K562 (cell line): ENCODE results near the gene DENND4C. TPM values are rescaled to one million over a fixed set of nuclear protein-coding genes. Genes with fewer than 3 reads are reported as not detected.
A peak's percentile ranks its signal among the peaks of the same experiment; 100 is the strongest.

ENCODE experiments used
- CBX2 ChIP-seq: fragments of 200-600 bp; sonication (generic); IDR thresholded peaks from one replicate; pipeline ENCODE4 v1.6.1; 2012; ENCODE audit warnings: mild to moderate bottlenecking, low read length, inconsistent platforms; ENCODE audit not compliant: insufficient read depth, poor library complexity, severe bottlenecking
- HDAC3 ChIP-seq: fragments of 450-650 bp; IDR thresholded peaks from 2 replicates; pipeline ENCODE4 v1.6.1; 2018; ENCODE audit warnings: borderline replicate concordance, mild to moderate bottlenecking, moderate library complexity; ENCODE audit not compliant: partially characterized antibody
- RBFOX2 ChIP-seq: fragments of 200-400 bp; formaldehyde crosslinking; IDR thresholded peaks from 2 replicates; pipeline ENCODE4 v1.6.1; 2017; ENCODE audit warnings: low read depth, mild to moderate bottlenecking, low read length, moderate library complexity
- SUPT5H ChIP-seq: fragments of 450-650 bp; IDR thresholded peaks from 2 replicates; pipeline ENCODE4 v1.6.1; 2016
- ZBTB7A ChIP-seq: IDR thresholded peaks from 2 replicates; pipeline ENCODE4 v1.6.1; 2011; ENCODE audit warnings: low read depth, mild to moderate bottlenecking, low read length, moderate library complexity, borderline replicate concordance; ENCODE audit not compliant: control insufficient read depth
- polyA plus RNA-seq, 8 experiments: library from polyadenylated mRNA; depleted of rRNA in 4 of 8; stranded (reverse) in 5 of 8; unstranded in 3 of 8; fragments of >200 nt; fragmentation: Nextera tagmentation in 2 of 8; fragmentation: Illumina TruSeq in 1 of 8; extraction: Ambion mirVana in 2 of 8; extraction: Trizol in 1 of 8; gene quantifications; 2 replicates each; pipeline versions ENCODE4 v1.2.1 to v1.2.3, GENCODE V29; 2011 to 2014; ENCODE audit warnings: inconsistent platforms in 1 of 8, missing spikeins in 1 of 8
- total RNA-seq, 7 experiments: library from RNA; depleted of rRNA in 6 of 7; stranded (reverse); fragments of >200 nt in 6 of 7; fragmentation: Illumina TruSeq in 2 of 7; extraction: Trizol in 2 of 7; gene quantifications; 2 replicates each; pipeline versions ENCODE4 v1.2.1 to v1.2.3, GENCODE V29; 2011 to 2021; ENCODE audit warnings: low replicate concordance in 1 of 7
- TF ChIP-seq, protein P1 (sequence below): fragments of 250-450 bp; sonication (Bioruptor Pico); IDR thresholded peaks from 2 replicates; pipeline ENCODE4 v1.9.0; 2021; ENCODE audit warnings: mild to moderate bottlenecking, inconsistent platforms
- TF ChIP-seq, protein P2 (sequence below): fragments of 450-650 bp; IDR thresholded peaks from 2 replicates; pipeline ENCODE4 v1.6.1; 2018; ENCODE audit not compliant: partially characterized antibody

Gene DENND4C
- total and polyA plus RNA-seq, 9 of the 15 experiments (the other 6 are each of a cell fraction or from before 2014, with no cell fraction given): 4.8 to 31.8 (median 13.9) TPM

DNA sequence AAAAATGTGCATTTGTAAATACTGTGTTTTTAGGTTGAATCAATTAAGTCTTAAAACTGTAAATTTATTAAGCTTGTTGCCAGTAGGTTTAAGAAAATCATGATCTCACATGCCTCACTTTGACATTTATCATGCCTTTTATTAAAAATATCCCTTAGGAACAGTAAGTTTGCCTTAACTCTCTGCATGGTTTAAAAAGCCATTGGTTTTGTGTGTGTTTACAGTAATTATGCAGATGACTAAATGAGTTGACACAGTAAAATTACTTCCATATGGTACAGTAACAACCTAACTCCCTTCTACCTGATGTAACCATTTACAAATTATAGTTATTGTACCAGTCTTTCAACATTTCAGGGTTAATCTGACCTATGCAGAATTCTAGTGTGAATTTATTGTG is 143.0 kb downstream of the DENND4C start (continued):
- peak; percentile 28; the same call in 1 of the 2 replicates for TF ChIP-seq SUPT5H
- TF ChIP-seq, protein P1, sequence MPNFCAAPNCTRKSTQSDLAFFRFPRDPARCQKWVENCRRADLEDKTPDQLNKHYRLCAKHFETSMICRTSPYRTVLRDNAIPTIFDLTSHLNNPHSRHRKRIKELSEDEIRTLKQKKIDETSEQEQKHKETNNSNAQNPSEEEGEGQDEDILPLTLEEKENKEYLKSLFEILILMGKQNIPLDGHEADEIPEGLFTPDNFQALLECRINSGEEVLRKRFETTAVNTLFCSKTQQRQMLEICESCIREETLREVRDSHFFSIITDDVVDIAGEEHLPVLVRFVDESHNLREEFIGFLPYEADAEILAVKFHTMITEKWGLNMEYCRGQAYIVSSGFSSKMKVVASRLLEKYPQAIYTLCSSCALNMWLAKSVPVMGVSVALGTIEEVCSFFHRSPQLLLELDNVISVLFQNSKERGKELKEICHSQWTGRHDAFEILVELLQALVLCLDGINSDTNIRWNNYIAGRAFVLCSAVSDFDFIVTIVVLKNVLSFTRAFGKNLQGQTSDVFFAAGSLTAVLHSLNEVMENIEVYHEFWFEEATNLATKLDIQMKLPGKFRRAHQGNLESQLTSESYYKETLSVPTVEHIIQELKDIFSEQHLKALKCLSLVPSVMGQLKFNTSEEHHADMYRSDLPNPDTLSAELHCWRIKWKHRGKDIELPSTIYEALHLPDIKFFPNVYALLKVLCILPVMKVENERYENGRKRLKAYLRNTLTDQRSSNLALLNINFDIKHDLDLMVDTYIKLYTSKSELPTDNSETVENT (CRISPR knock-in tag): no peak
- no peak for TF ChIP-seq HDAC3
- TF ChIP-seq, protein P2, sequence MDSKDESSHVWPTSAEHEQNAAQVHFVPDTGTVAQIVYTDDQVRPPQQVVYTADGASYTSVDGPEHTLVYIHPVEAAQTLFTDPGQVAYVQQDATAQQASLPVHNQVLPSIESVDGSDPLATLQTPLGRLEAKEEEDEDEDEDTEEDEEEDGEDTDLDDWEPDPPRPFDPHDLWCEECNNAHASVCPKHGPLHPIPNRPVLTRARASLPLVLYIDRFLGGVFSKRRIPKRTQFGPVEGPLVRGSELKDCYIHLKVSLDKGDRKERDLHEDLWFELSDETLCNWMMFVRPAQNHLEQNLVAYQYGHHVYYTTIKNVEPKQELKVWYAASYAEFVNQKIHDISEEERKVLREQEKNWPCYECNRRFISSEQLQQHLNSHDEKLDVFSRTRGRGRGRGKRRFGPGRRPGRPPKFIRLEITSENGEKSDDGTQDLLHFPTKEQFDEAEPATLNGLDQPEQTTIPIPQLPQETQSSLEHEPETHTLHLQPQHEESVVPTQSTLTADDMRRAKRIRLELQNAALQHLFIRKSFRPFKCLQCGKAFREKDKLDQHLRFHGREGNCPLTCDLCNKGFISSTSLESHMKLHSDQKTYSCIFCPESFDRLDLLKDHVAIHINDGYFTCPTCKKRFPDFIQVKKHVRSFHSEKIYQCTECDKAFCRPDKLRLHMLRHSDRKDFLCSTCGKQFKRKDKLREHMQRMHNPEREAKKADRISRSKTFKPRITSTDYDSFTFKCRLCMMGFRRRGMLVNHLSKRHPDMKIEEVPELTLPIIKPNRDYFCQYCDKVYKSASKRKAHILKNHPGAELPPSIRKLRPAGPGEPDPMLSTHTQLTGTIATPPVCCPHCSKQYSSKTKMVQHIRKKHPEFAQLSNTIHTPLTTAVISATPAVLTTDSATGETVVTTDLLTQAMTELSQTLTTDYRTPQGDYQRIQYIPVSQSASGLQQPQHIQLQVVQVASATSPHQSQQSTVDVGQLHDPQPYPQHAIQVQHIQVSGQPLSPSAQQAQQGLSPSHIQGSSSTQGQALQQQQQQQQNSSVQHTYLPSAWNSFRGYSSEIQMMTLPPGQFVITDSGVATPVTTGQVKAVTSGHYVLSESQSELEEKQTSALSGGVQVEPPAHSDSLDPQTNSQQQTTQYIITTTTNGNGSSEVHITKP: no peak
- TF ChIP-seq CBX2: no peak
- no peak for TF ChIP-seq ZBTB7A
- TF ChIP-seq RBFOX2: peak; percentile 41
